ENCODE results near the gene DMXL2. TPM values are rescaled to one million over a fixed set of nuclear protein-coding genes. Genes with fewer than 3 reads are reported as not detected.

The DMXL2 gene
- total and polyA plus RNA-seq, 9 of the 15 experiments (the other 6 are each of a cell fraction or from before 2014, with no cell fraction given): 9.3 to 57.7 (median 30.7) TPM

GRCh38 chr15:51576911-51577500, 45.6 kb downstream of the DMXL2 start (continued):
- TF ChIP-seq NR2F6 (CRISPR knock-in tag; IDR thresholded peaks at IDR 0.05) (no peak), NFRKB (IDR thresholded peaks at IDR 0.05; ENCODE audit: low read depth) (peak; percentile 46; the same call in 1 of the 2 replicates), KAT2B (IDR thresholded peaks at IDR 0.05; ENCODE audit: low read depth, low read length) (no peak), ZNF165 (CRISPR knock-in tag; IDR thresholded peaks at IDR 0.05; ENCODE audit: borderline replicate concordance) (no peak), HBP1 (CRISPR knock-in tag; IDR thresholded peaks at IDR 0.05) (no peak), NCOR1 (IDR thresholded peaks at IDR 0.05) (no peak), KLF13 (tag; IDR thresholded peaks at IDR 0.05; ENCODE audit: borderline replicate concordance, low read depth) (no peak), ATF1 (CRISPR knock-in tag; IDR thresholded peaks at IDR 0.05) (no peak), ATF1 (tag; IDR thresholded peaks at IDR 0.05) (no peak), DMBX1 (CRISPR knock-in tag; IDR thresholded peaks at IDR 0.05; ENCODE audit: borderline replicate concordance) (no peak), JUNB (CRISPR knock-in tag; conservative IDR thresholded peaks at IDR 0.05) (no peak), ETV6 (IDR thresholded peaks at IDR 0.05; ENCODE audit: borderline replicate concordance in 1 of 2, low read depth in 2 of 2, low read length in 1 of 2) (peak in 1 of 2 experiments; percentile 20; a peak in 1 of 4 replicates), ETV6 (CRISPR knock-in tag; IDR thresholded peaks at IDR 0.05; ENCODE audit: borderline replicate concordance) (no peak), ZNF561 (CRISPR knock-in tag; conservative IDR thresholded peaks at IDR 0.05) (no peak), CBX3 (IDR thresholded peaks at IDR 0.05; ENCODE audit: borderline replicate concordance in 1 of 2, low read length in 2 of 2) (no peak), BACH1 (tag; IDR thresholded peaks at IDR 0.05) (peak; percentile 46; the same call in 1 of the 2 replicates), TRIM25 (IDR thresholded peaks at IDR 0.05; ENCODE audit: borderline replicate concordance) (no peak), ATF7 (IDR thresholded peaks at IDR 0.05) (peak; percentile 55)
